ENCODE results near the gene MRGPRX4. TPM values are rescaled to one million over a fixed set of nuclear protein-coding genes. Genes with fewer than 3 reads are reported as not detected.
A peak's percentile ranks its signal among the peaks of the same experiment; 100 is the strongest.
"Not testable (repeated sequence)": the region's sequence is repeated elsewhere in the genome, so short reads cannot be mapped to it uniquely, and the experiment has no call there.

Gene MRGPRX4
- total RNA-seq, 6 experiments from 2014 or later, result not detected

- TF ChIP-seq, protein P1, sequence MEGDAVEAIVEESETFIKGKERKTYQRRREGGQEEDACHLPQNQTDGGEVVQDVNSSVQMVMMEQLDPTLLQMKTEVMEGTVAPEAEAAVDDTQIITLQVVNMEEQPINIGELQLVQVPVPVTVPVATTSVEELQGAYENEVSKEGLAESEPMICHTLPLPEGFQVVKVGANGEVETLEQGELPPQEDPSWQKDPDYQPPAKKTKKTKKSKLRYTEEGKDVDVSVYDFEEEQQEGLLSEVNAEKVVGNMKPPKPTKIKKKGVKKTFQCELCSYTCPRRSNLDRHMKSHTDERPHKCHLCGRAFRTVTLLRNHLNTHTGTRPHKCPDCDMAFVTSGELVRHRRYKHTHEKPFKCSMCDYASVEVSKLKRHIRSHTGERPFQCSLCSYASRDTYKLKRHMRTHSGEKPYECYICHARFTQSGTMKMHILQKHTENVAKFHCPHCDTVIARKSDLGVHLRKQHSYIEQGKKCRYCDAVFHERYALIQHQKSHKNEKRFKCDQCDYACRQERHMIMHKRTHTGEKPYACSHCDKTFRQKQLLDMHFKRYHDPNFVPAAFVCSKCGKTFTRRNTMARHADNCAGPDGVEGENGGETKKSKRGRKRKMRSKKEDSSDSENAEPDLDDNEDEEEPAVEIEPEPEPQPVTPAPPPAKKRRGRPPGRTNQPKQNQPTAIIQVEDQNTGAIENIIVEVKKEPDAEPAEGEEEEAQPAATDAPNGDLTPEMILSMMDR (IDR thresholded peaks at IDR 0.05), result peak; percentile 80
- no peak overlapping the region for H3K27ac Mint-ChIP-seq
- H3K27me3 Mint-ChIP-seq (ENCODE audit: insufficient read depth), result peaks cover 14% of the 10 kb centered on the region
- H3K36me3 Mint-ChIP-seq (ENCODE audit: low read depth), result no peaks in the 10 kb centered on the region
- no peak overlapping the region for H3K4me3 Mint-ChIP-seq
- H3K4me1 Mint-ChIP-seq (ENCODE audit: low read depth), result peaks cover 8% of the 10 kb centered on the region
- no peaks in the 10 kb centered on the region for H3K9me3 Mint-ChIP-seq
- peak; percentile 29 for DNase-seq
Measured at GRCh38 chr11:18171377-18172000, 1.1 kb upstream of the MRGPRX4 start.

GRCh38 chr11:18173225-18173866 lies 709 bp downstream of the MRGPRX4 start:
- Mint-ChIP-seq H3K9me3 (no peaks in the 10 kb centered on the region), H3K27ac (no peak overlapping the region), H3K4me1 (ENCODE audit: low read depth) (peaks cover 8% of the 10 kb centered on the region), H3K4me3 (no peak overlapping the region), H3K36me3 (ENCODE audit: low read depth) (no peaks in the 10 kb centered on the region), H3K27me3 (ENCODE audit: insufficient read depth) (peaks cover 14% of the 10 kb centered on the region)
- TF ChIP-seq, protein P1 (IDR thresholded peaks at IDR 0.05), result no peak
- DNase-seq, result no peak

GRCh38 chr11:18188796-18189195 lies 16.2 kb downstream of the MRGPRX4 start:
- H3K27me3 Mint-ChIP-seq (ENCODE audit: insufficient read depth), result peaks cover 8% of the 10 kb centered on the region
- no peaks in the 10 kb centered on the region for H3K36me3 Mint-ChIP-seq (ENCODE audit: low read depth)
- H3K4me3 Mint-ChIP-seq, result no peak overlapping the region
- H3K4me1 Mint-ChIP-seq (ENCODE audit: low read depth), result no peaks in the 10 kb centered on the region
- H3K27ac Mint-ChIP-seq, result no peak overlapping the region
- H3K9me3 Mint-ChIP-seq, result no peaks in the 10 kb centered on the region
- no peak for DNase-seq
- TF ChIP-seq, protein P1 (IDR thresholded peaks at IDR 0.05), result no peak

GRCh38 chr11:18189476-18190245 lies 17.0 kb downstream of the MRGPRX4 start:
- not testable (repeated sequence) for H3K4me3 Mint-ChIP-seq; H3K27ac Mint-ChIP-seq; H3K9me3 Mint-ChIP-seq; H3K4me1 Mint-ChIP-seq (ENCODE audit: low read depth); H3K36me3 Mint-ChIP-seq (ENCODE audit: low read depth); DNase-seq
- H3K27me3 Mint-ChIP-seq (ENCODE audit: insufficient read depth), result peaks cover 12% of the 10 kb centered on the region

DNA sequence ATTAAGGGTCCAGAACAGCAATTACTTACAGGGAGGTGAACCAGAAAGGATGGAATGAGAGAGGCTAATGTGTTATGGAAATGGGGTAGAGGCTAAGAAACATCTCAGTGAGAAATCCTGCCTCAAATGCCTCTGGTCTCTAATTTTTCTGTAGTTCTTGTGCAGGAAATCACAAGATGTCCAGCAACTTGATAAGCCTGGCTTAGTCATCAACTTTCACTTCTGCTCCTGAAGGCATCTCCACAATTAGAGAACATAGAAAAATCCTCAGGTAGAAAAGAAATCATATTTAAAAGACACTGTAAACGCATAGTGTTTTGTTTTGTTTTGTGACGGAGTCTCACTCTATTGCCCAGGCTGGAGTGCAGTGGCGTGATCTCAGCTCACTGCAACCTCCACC lies 18.7 kb downstream of the MRGPRX4 start:
- TF ChIP-seq, protein P1 (IDR thresholded peaks at IDR 0.05), result no peak
- Mint-ChIP-seq H3K36me3 (ENCODE audit: low read depth) (no peaks in the 10 kb centered on the region), H3K27me3 (ENCODE audit: insufficient read depth) (peaks cover 15% of the 10 kb centered on the region), H3K4me1 (ENCODE audit: low read depth) (no peaks in the 10 kb centered on the region), H3K4me3 (no peak overlapping the region), H3K9me3 (no peaks in the 10 kb centered on the region), H3K27ac (no peak overlapping the region)
- DNase-seq, result no peak

- H3K27ac Mint-ChIP-seq, result no peak overlapping the region
- H3K4me3 Mint-ChIP-seq, result no peak overlapping the region
- TF ChIP-seq, protein P1 (IDR thresholded peaks at IDR 0.05), result no peak
- H3K9me3 Mint-ChIP-seq, result no peaks in the 10 kb centered on the region
- H3K4me1 Mint-ChIP-seq (ENCODE audit: low read depth), result no peaks in the 10 kb centered on the region
- peaks cover 19% of the 10 kb centered on the region for H3K27me3 Mint-ChIP-seq (ENCODE audit: insufficient read depth)
- H3K36me3 Mint-ChIP-seq (ENCODE audit: low read depth), result no peaks in the 10 kb centered on the region
- DNase-seq, result no peak
Measured at GRCh38 chr11:18193010-18193409, 20.4 kb downstream of the MRGPRX4 start.
